Measurements from ENCODE around the gene LYZL1.
"Not testable (repeated sequence)": the region's sequence is repeated elsewhere in the genome, so short reads cannot be mapped to it uniquely, and the experiment has no call there.

LYZL1 gene

DNA sequence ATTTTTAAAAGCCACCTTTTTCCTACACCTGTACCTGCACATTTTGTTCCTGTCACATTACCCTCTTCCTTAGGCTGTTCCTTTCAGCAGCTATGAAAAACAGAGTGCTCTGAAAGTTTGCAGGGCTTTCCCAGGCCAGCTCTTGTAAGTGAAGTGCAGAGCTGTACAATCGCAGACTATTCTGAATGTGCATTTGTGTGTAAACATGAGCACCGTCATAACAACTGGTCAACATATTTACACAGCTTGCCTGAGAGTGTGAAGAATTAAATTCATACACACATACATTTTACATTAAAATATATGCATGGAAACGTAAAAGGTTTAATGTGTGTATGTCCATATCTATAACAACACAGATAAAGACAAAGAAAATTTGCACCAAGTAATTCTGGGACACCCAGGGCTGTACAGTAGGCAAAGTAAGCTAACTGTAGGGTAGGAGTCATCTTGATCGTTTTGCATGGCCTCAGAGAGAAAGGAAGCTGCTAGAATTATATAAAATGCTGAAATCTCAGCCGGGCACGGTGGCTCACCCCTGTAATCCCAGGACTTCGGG lies 23.6 kb upstream of the LYZL1 start:
- DNase-seq: no peak

GRCh38 chr10:29266641-29267040 lies 22.2 kb upstream of the LYZL1 start:
- DNase-seq: no peak

- no peak for DNase-seq
These were observed 20.9 kb upstream of the LYZL1 start for GRCh38 chr10:29268011-29268410.

GRCh38 chr10:29269486-29269885 lies 19.4 kb upstream of the LYZL1 start:
- no peak for DNase-seq

DNA sequence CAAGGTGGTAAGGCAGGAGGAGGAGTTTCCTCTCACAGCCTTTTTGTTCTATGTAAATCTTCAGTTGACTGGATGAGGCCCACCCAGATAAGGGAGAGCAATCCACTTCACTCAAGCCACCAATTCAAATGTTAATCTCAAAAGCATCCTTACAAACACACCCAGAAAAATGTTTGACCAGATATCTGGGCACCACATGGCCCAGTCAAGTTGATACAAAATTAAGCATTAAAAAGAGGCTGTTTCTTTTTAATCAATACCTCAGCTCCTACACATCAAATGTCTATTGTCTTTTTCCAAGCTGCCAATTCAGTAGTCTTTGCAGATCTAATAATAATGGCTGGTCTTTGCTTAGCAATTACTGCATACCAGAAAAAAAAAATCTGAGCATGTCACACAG lies 18.0 kb upstream of the LYZL1 start:
- no peak for DNase-seq

DNA sequence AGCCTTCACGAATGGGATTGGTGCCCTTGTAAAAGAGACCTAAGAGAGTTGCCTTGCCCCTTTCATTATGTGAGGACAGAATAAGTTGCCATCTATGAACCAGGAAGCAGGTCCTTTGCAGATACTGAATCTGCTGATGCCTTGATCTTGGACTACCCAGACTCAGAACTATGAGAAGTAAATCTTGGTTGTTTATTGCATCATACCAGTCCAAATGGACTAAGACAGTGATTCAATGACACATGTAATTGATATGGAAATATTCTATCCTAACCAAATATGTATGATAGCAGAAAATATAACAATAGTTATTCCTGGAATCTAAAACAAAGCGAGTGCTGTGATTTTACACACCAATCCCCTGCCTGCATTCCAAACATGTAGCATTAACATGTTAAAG lies 17.0 kb upstream of the LYZL1 start:
- no peak for DNase-seq

DNA sequence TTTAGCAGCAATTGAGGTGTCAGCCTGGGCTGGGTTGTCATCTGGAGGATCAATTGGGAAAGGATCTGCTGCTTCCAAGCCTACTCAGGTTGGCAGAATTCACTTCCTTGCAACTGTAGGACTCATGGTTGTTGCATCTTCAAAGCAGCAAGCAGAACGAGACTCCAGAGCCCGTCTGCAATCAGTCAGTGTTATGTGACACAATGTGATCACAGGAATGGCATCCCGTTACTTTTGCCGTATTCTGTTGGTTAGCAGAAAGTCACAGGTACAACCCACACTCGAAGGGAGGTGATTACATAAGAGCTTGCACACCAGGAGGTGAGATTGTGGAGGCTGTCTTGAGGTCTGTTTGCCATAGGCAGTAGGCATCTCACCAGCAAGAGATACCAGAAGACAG lies 15.4 kb upstream of the LYZL1 start:
- no peak for DNase-seq

GRCh38 chr10:29276251-29276850 lies 12.5 kb upstream of the LYZL1 start:
- DNase-seq: no peak

DNA sequence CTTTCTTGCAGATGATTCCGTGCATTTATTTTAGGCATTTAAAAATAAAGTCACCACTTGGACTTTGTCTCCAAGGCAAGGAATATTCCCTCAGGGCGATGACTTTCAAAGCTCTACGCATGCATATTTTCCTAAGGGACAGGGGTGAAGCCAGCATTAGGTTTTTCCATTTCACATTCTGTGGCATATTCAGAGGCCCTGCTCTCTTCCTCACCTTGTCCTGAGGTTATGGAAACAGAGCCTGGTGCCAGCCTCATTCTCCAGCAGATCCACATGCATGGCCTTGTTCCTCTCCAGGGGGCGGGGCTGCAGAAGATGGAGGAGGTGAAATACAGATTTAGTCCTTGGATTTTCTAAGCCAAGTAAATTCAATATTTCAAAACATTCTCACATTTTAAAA lies 11.6 kb upstream of the LYZL1 start:
- DNase-seq: no peak

DNA sequence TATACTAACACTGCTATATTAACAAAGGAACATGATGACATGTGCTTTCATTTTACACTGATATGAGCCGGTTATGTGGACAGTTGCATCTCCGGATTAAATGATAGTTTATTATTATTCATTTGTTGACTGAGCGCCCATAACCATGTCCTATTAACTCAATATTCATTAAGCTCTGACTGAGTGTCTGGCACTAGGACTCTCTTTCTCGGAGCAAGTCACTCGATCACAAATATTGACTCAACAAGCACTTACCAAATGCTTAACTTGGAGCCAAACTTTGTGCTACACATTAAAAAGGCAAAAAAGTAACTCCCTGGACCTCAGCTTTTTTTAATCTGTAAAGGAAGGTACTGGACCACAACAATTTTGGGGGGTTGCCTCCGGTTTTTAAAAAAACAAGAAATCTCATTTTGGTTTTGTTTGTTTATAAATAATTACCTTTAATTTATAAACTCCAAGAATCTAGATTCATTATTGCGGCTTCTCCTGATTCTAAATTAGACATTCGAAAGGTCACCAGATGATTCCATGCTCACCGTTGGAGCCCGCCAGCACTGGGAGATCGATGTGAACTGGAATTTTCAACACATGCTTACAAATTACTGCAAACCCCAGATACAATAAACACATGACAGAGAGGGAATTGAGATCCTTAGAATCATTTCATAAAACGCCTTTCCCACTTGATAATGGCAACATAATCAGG lies 8.9 kb upstream of the LYZL1 start:
- no peak for DNase-seq

DNA sequence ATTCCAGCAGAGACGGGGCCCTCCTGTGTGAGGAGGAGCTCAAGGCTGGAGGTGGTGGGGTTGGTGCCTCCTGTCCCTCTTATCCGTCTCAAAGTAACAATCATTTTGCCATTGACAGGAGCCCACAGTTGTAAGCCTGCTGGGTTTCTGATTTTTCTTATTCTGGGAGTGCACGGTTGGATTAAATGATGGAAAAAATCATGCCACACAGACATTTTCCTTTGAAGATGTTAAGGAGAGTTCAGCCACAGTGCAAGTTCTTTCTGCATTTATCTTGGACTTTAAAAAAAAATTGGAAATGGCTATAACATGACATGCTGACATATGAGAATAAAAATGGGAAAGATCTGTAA lies 8.4 kb upstream of the LYZL1 start:
- DNase-seq: no peak

- DNase-seq: no peak
These were observed 3.2 kb upstream of the LYZL1 start for GRCh38 chr10:29285624-29286051.

DNA sequence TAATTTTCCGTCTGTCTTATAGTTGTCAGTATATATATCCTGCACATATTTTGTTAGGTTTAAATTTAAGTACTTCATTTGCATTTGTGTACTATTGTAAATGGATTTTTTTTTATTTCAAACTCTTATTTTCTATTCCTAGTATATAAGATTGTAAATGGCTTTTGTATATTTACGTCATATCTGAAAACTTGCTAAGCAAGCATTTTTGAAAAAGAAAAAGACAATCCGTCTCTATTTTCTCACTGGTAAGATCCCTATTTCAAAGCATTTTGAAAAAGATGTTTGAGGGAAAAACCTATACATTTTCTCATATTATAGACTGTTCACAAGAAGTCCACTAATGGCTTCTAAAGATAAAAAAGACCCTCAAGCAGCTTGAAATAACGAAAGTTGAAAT lies 1.2 kb upstream of the LYZL1 start:
- no peak for DNase-seq

DNA sequence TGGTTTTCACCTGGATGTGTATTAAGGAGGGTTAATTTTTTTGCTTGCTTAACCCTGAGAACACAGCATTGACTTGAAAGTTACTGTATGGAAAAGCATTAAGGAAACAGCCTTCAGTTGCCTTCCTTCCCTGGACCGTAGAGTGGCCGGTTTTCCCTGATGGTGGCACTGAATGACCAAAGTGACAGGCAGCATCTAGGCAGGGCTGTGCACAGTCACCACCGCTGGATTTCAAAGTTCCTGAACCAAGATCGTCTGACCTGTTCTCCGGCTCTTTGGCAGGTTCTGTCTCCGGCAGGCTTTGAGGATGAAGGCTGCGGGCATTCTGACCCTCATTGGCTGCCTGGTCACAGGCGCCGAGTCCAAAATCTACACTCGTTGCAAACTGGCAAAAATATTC lies 2.7 kb downstream of the LYZL1 start:
- not testable (repeated sequence) for DNase-seq

- DNase-seq: not testable (repeated sequence)
These were observed 3.5 kb downstream of the LYZL1 start for GRCh38 chr10:29292406-29292805.

GRCh38 chr10:29295813-29296212 lies 6.9 kb downstream of the LYZL1 start:
- no peak for DNase-seq

GRCh38 chr10:29297678-29298077 lies 8.8 kb downstream of the LYZL1 start:
- DNase-seq: no peak

GRCh38 chr10:29301359-29301910 lies 12.6 kb downstream of the LYZL1 start:
- no peak for DNase-seq

- DNase-seq: no peak
These were observed 13.6 kb downstream of the LYZL1 start for GRCh38 chr10:29302499-29302898.

- no peak for DNase-seq
These were observed 15.6 kb downstream of the LYZL1 start for GRCh38 chr10:29304264-29304994.

- DNase-seq: no peak
These were observed 16.1 kb downstream of the LYZL1 start for GRCh38 chr10:29304995-29305335.

DNA sequence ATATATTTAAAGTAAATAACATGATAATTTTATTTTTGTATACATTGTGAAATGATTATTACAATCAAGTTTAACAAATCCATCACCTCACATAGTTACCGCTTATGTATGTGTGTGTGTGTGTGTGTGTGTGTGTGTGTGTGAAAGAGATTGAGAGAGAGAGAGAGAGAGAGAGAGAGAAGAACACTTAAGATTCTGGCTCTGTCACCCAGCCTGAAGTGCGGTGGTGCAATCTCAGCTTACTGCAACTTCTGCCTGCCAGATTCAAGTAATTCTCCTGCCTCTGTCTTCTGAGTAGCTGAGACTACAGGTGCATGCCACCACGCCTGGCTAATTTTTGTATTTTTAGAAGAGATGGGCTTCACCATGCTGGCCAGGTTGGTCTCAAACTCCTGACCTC lies 17.8 kb downstream of the LYZL1 start:
- no peak for DNase-seq

- not testable (repeated sequence) for DNase-seq
These were observed 19.3 kb downstream of the LYZL1 start for GRCh38 chr10:29308142-29308541.

DNA sequence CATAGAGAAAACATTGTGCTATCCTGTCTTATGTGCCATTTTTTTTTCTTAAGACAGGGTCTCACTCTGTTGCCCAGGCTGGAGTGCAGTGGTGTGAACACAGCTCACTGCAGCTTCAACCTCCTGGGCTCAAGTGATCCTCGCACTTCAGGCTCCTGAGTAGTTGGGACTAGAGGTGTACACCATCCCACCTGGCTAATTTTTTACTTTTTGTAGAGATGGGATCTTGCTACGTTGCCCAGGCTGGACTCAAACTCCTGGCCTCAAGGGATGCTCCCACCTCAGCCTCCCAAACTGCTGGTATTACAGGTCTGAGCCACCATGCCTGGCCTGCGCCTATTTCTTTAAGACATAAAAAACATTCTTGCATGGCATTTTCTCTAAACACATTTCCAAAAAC lies 20.6 kb downstream of the LYZL1 start:
- DNase-seq: no peak

All from cortex of kidney (tissue), 1 donor.